ENCODE results near the gene ESD.

GRCh38 chr13:46799139-46799538, 2.2 kb upstream of the ESD start:
- TF ChIP-seq GATA3 (IDR thresholded peaks at IDR 0.05; ENCODE audit: low read depth, low read length) = no peak
- TF ChIP-seq GATA2 (IDR thresholded peaks at IDR 0.05; ENCODE audit: low read depth, low read length) = no peak
